Keratinocyte (primary cell): ENCODE data around the gene ZNF23. TPM values are rescaled to one million over a fixed set of nuclear protein-coding genes. Genes with fewer than 3 reads are reported as not detected.

ENCODE experiments used
- DNase-seq: peaks from one replicate; pipeline ENCODE4 v3.0.0-alpha.2; 2011; ENCODE audit warnings: low read depth, missing footprints, low spot score
- FAIRE-seq: peaks from 2 replicates; lab custom pipeline; 2011; peaks lifted over from hg19 to GRCh38; lab: Jason Lieb, UNC
- H2AFZ ChIP-seq: 2 replicates; pipeline ENCODE4 v1.6.0; 2012; ENCODE audit warnings: low read length, control low read depth, inconsistent platforms; ENCODE audit not compliant: control insufficient read depth
- H3K27ac ChIP-seq: 2 replicates; pipeline ENCODE4 v1.5.1; 2011; ENCODE audit warnings: low read length; ENCODE audit not compliant: control insufficient read depth, insufficient read depth
- H3K27me3 ChIP-seq: 3 replicates; pipeline ENCODE4 v1.6.0; 2011; ENCODE audit warnings: low read length; ENCODE audit not compliant: control insufficient read depth, insufficient read depth; ENCODE audit errors: extremely low read depth
- H3K36me3 ChIP-seq, 2 experiments: 2 replicates in 1 of 2; 3 replicates in 1 of 2; pipeline ENCODE4 v1.5.1; 2011; ENCODE audit warnings: low read length in 2 of 2, mild to moderate bottlenecking in 1 of 2; ENCODE audit not compliant: control insufficient read depth in 2 of 2, insufficient read depth in 2 of 2; ENCODE audit errors: extremely low read depth in 1 of 2
- H3K4me1 ChIP-seq: 3 replicates; pipeline ENCODE4 v1.5.1; 2011; ENCODE audit warnings: low read length; ENCODE audit not compliant: control insufficient read depth, insufficient read depth; ENCODE audit errors: extremely low read depth
- H3K4me2 ChIP-seq: 3 replicates; pipeline ENCODE4 v1.6.0; 2011; ENCODE audit warnings: low read depth, low read length; ENCODE audit not compliant: control insufficient read depth, insufficient read depth; ENCODE audit errors: extremely low read depth
- H3K4me3 ChIP-seq, 3 experiments: fragments of 200-600 bp in 1 of 3; sonication (generic) in 1 of 3; 2 replicates in 2 of 3; 3 replicates in 1 of 3; pipeline ENCODE4 v1.5.1; 2011 to 2016; ENCODE audit warnings: low read length in 3 of 3, mild to moderate bottlenecking in 3 of 3, control low read depth in 2 of 3, inconsistent platforms in 1 of 3, low read depth in 1 of 3, mixed read lengths in 1 of 3, mixed run types in 1 of 3, moderate library complexity in 1 of 3; ENCODE audit not compliant: control insufficient read depth in 2 of 3, insufficient read depth in 2 of 3; ENCODE audit errors: extremely low read depth in 1 of 3
- H3K79me2 ChIP-seq: 2 replicates; pipeline ENCODE4 v1.6.0; 2012; ENCODE audit warnings: low read length; ENCODE audit not compliant: control insufficient read depth, insufficient read depth
- H3K9ac ChIP-seq: 3 replicates; pipeline ENCODE4 v1.6.0; 2011; ENCODE audit warnings: low read length; ENCODE audit not compliant: control insufficient read depth, insufficient read depth; ENCODE audit errors: extremely low read depth
- H3K9me1 ChIP-seq: 3 replicates; pipeline ENCODE4 v1.6.0; 2011; ENCODE audit warnings: low read length; ENCODE audit not compliant: control insufficient read depth, insufficient read depth; ENCODE audit errors: extremely low read depth
- H3K9me3 ChIP-seq: 2 replicates; pipeline ENCODE4 v1.5.1; 2012; ENCODE audit warnings: low read depth, low read length; ENCODE audit not compliant: control insufficient read depth
- H4K20me1 ChIP-seq: 3 replicates; pipeline ENCODE4 v1.6.0; 2011; ENCODE audit warnings: low read length; ENCODE audit not compliant: control insufficient read depth, insufficient read depth; ENCODE audit errors: extremely low read depth
- CTCF ChIP-seq, 3 experiments: IDR thresholded peaks in 1 of 3; conservative IDR thresholded peaks in 1 of 3; optimal IDR thresholded peaks in 1 of 3; 2 replicates in 2 of 3; 3 replicates in 1 of 3; pipeline versions ENCODE3 to v1.5.1; 2011; ENCODE audit warnings: low read length in 3 of 3, mild to moderate bottlenecking in 3 of 3, moderate library complexity in 2 of 3, control low read depth in 1 of 3, inconsistent platforms in 1 of 3; ENCODE audit not compliant: insufficient read depth in 2 of 3; ENCODE audit errors: extremely low read depth in 1 of 3
- EZH2 ChIP-seq: IDR thresholded peaks from one replicate; pipeline ENCODE4 v1.6.1; 2012; ENCODE audit warnings: inconsistent platforms, mild to moderate bottlenecking, low read length, moderate library complexity
- dilution Hi-C: fragments of 300-500 bp; cut with MboI; formaldehyde crosslinking; loops from one replicate; pipeline ENCODE4 v1.7.0; 2020; ENCODE audit warnings: low sequenced_read_pairs; ENCODE audit not compliant: extremely low pct_ligation_motif_present
- polyA plus RNA-seq, 5 experiments: library from polyadenylated mRNA; depleted of rRNA in 3 of 5; stranded (reverse) in 3 of 5; stranded (forward) in 1 of 5; unstranded in 1 of 5; fragments of >200 nt; gene quantifications; 1 replicate in 1 of 5; 2 replicates in 3 of 5; 3 replicates in 1 of 5; pipeline versions ENCODE4 v1.2.1 to v1.2.3, GENCODE V29; 2011 to 2012; ENCODE audit warnings: missing spikeins in 2 of 5, low read depth in 1 of 5, low replicate concordance in 1 of 5

Gene ZNF23
- polyA plus RNA-seq, 1 donor (not counting 4 experiments of a cell fraction or from before 2014, with no cell fraction given) = 8.2 TPM

DNA sequence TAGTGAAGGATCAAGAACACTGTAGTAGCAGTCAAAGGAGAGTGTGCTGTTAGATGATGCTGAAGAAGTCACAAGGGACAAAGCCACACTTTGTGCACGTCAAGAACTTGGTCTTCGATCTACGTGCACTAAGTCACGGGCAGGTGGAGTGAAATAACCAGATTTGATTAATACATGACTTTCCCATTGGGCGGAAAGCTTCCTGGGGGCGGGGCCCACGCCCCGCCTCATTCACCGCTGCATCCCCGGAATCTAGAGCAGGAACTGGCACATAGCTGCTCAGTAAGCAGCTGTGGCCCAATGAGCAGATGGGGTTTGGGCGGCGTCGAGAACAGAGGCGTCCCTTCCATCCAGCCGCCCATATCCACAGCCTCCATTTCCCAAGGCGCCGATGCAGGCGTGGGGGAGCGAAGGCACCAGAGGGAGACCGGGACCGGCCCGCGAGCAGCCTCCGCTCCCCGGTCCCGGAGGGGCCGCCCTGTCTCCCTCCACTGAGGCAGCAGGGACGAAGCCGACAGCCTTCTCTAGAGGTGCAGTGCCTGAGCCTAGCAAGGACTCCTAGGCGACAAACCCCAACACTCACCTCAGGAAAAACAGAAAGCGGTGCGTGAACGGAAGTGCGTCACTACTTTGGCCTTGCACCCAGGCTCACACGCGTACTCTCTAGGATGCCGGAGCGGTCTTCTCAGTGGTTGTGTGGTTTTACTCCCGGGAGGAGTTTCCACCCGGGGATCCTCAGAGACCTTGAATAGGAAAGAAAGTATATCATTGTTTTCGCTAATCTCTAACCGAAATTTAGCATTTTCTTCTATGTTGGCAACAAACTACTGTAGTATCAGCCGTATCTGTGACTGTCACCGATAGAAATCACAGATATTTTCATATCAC is 22.2 kb upstream of the ZNF23 start:
- DNase-seq = peak; percentile 54
- H3K36me3 ChIP-seq = no peaks in the 10 kb centered on the region
- TF ChIP-seq EZH2 (no peak), CTCF (optimal IDR thresholded peaks at IDR 0.05 in 1 of 3, IDR thresholded peaks at IDR 0.05 in 1 of 3, conservative IDR thresholded peaks at IDR 0.05 in 1 of 3; ENCODE audit: extremely low read depth in 1 of 3, insufficient read depth in 2 of 3, low read length in 3 of 3) (no peak)
- peak overlapping the region; percentile 94 for H3K27ac ChIP-seq
- no peaks in the 10 kb centered on the region for H3K27me3 ChIP-seq
- dilution Hi-C loops = no loop called here
- H3K9me1 ChIP-seq = no peaks in the 10 kb centered on the region
- peak; percentile 90 for FAIRE-seq
- H4K20me1 ChIP-seq = no peaks in the 10 kb centered on the region
- H3K9ac ChIP-seq = peak overlapping the region; percentile 98
- H3K4me1 ChIP-seq = peaks cover 5% of the 10 kb centered on the region
- H3K4me3 ChIP-seq = peak overlapping the region; percentile 61 to 92 (median 91)
- peak overlapping the region; percentile 98 for H2AFZ ChIP-seq
- H3K79me2 ChIP-seq = no peaks in the 10 kb centered on the region
- H3K9me3 ChIP-seq = no peaks in the 10 kb centered on the region
- H3K4me2 ChIP-seq = peak overlapping the region; percentile 98

DNA sequence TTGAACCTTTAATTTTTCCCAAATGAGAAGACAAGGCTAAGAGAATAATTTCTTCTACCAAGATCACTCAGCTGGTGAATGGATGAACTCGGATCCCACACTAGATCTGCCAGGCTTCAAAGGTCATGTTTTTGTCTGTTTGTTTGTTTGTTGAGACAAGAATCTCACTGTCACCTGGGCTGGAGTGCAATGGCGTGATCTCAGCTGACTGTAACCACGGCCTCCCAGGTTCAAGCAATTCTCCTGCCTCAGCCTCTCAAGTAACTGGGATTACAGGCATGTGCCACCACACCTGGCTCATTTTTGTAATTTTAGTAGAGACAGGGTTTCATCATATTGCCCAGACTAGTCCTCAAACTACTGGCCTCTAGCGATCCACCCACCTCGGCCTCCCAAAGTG is 20.5 kb upstream of the ZNF23 start:
- no peaks in the 10 kb centered on the region for H3K27me3 ChIP-seq
- no peak for TF ChIP-seq EZH2
- no peak for TF ChIP-seq CTCF (optimal IDR thresholded peaks at IDR 0.05 in 1 of 3, IDR thresholded peaks at IDR 0.05 in 1 of 3, conservative IDR thresholded peaks at IDR 0.05 in 1 of 3; ENCODE audit: extremely low read depth in 1 of 3, insufficient read depth in 2 of 3, low read length in 3 of 3)
- H3K9me3 ChIP-seq = no peaks in the 10 kb centered on the region
- H2AFZ ChIP-seq = no peak overlapping the region
- dilution Hi-C loops = no loop called here
- H3K9ac ChIP-seq = no peak overlapping the region
- H3K4me1 ChIP-seq = peaks cover 5% of the 10 kb centered on the region
- H3K4me2 ChIP-seq = no peak overlapping the region
- no peaks in the 10 kb centered on the region for H3K79me2 ChIP-seq
- DNase-seq (no peak), FAIRE-seq (no peak)
- no peaks in the 10 kb centered on the region for H3K9me1 ChIP-seq
- H3K4me3 ChIP-seq = no peak overlapping the region
- no peak overlapping the region for H3K27ac ChIP-seq
- H3K36me3 ChIP-seq = peaks cover 2% of the 10 kb centered on the region in 2 experiments
- H4K20me1 ChIP-seq = no peaks in the 10 kb centered on the region
